ENCODE data around the gene TM4SF1.
"Not testable (repeated sequence)": the region's sequence is repeated elsewhere in the genome, so short reads cannot be mapped to it uniquely, and the experiment has no call there.

TM4SF1 gene

GRCh38 chr3:149342413-149343380, 34.8 kb downstream of the TM4SF1 start:
- DNase-seq: no peak

GRCh38 chr3:149340310-149340933, 37.0 kb downstream of the TM4SF1 start:
- DNase-seq: no peak

GRCh38 chr3:149339931-149340309, 37.5 kb downstream of the TM4SF1 start:
- DNase-seq: no peak

- not testable (repeated sequence) for DNase-seq
These were observed 40.0 kb downstream of the TM4SF1 start for GRCh38 chr3:149337486-149337885.

GRCh38 chr3:149336925-149337324, 40.5 kb downstream of the TM4SF1 start:
- no peak for DNase-seq

GRCh38 chr3:149333176-149333859, 44.1 kb downstream of the TM4SF1 start, which contains the start of gene TM4SF18:
TM4SF18 (minus strand) TSS chr3:149333636; CDS start chr3:149333382, 254 bp downstream.
- DNase-seq: no peak

- no peak for DNase-seq
These were observed 44.7 kb downstream of the TM4SF1 start for GRCh38 chr3:149332771-149333170.

- DNase-seq: no peak
These were observed 45.2 kb downstream of the TM4SF1 start for GRCh38 chr3:149332227-149332765.

- DNase-seq: no peak
These were observed 46.1 kb downstream of the TM4SF1 start for GRCh38 chr3:149331396-149331795.

- no peak for DNase-seq
These were observed 46.7 kb downstream of the TM4SF1 start for GRCh38 chr3:149330609-149331331.

GRCh38 chr3:149327156-149327555, 50.3 kb downstream of the TM4SF1 start:
- DNase-seq: no peak

- DNase-seq: no peak
These were observed 51.9 kb downstream of the TM4SF1 start for GRCh38 chr3:149325581-149325980.

- no peak for DNase-seq
These were observed 53.1 kb downstream of the TM4SF1 start for GRCh38 chr3:149324332-149324731.

- DNase-seq: no peak
These were observed 55.8 kb downstream of the TM4SF1 start for GRCh38 chr3:149321640-149322039.

- DNase-seq: no peak
These were observed 56.3 kb downstream of the TM4SF1 start for GRCh38 chr3:149321136-149321535.

GRCh38 chr3:149319750-149320149, 57.7 kb downstream of the TM4SF1 start:
- no peak for DNase-seq

Measured in right kidney (tissue), 1 donor.